KOPT-K1 (cell line): ENCODE data around the gene UNC80.

Experiments
- H3K27ac ChIP-seq: fragments of 200-600 bp; sonication (generic); 2 replicates; pipeline ENCODE4 v1.5.1; 2016; ENCODE audit warnings: antibody characterized with exemption, mild to moderate bottlenecking, low read depth, low read length; ENCODE audit not compliant: poor library complexity, severe bottlenecking
- H3K36me3 ChIP-seq: fragments of 200-600 bp; sonication (generic); 2 replicates; pipeline ENCODE4 v1.5.1; 2017; ENCODE audit warnings: antibody characterized with exemption, mild to moderate bottlenecking, low read length, moderate library complexity; ENCODE audit not compliant: insufficient read depth
- H3K9me3 ChIP-seq: fragments of 200-600 bp; sonication (generic); 2 replicates; pipeline ENCODE4 v1.5.1; 2017; ENCODE audit warnings: antibody characterized with exemption, low read length, mild to moderate bottlenecking; ENCODE audit not compliant: insufficient read depth, poor library complexity, severe bottlenecking

UNC80 gene

GRCh38 chr2:209771474-209772289, at the start of gene UNC80:
UNC80 (plus strand) TSS chr2:209771832; CDS start chr2:209772073, 241 bp downstream.
- H3K27ac ChIP-seq, result no peak within 1 kb of the TSS
- H3K9me3 ChIP-seq, result no peaks in the 10 kb centered on the region
- H3K36me3 ChIP-seq, result no peaks in the 10 kb centered on the region

- Histone ChIP-seq H3K27ac (no peak overlapping the region), H3K9me3 (no peaks in the 10 kb centered on the region), H3K36me3 (no peaks in the 10 kb centered on the region)
Observed at GRCh38 chr2:209726311-209726710, 45.3 kb upstream of the UNC80 start.

GRCh38 chr2:209727077-209727476, 44.6 kb upstream of the UNC80 start:
- no peak overlapping the region for H3K27ac ChIP-seq
- H3K9me3 ChIP-seq, result no peaks in the 10 kb centered on the region
- no peaks in the 10 kb centered on the region for H3K36me3 ChIP-seq

- Histone ChIP-seq H3K9me3 (no peaks in the 10 kb centered on the region), H3K36me3 (no peaks in the 10 kb centered on the region), H3K27ac (no peak overlapping the region)
Observed at GRCh38 chr2:209734805-209735204, 36.8 kb upstream of the UNC80 start.

- no peaks in the 10 kb centered on the region for H3K9me3 ChIP-seq
- no peaks in the 10 kb centered on the region for H3K36me3 ChIP-seq
- H3K27ac ChIP-seq, result no peak overlapping the region
Observed at GRCh38 chr2:209741953-209742352, 29.7 kb upstream of the UNC80 start.

- Histone ChIP-seq H3K27ac (no peak overlapping the region), H3K9me3 (no peaks in the 10 kb centered on the region), H3K36me3 (no peaks in the 10 kb centered on the region)
Observed at GRCh38 chr2:209753020-209753419, 18.6 kb upstream of the UNC80 start.

- H3K9me3 ChIP-seq, result no peaks in the 10 kb centered on the region
- H3K36me3 ChIP-seq, result no peaks in the 10 kb centered on the region
- H3K27ac ChIP-seq, result no peak overlapping the region
Observed at GRCh38 chr2:209757163-209757562, 14.5 kb upstream of the UNC80 start.

GRCh38 chr2:209761566-209761965, 10.1 kb upstream of the UNC80 start:
- Histone ChIP-seq H3K36me3 (no peaks in the 10 kb centered on the region), H3K27ac (no peak overlapping the region), H3K9me3 (no peaks in the 10 kb centered on the region)

- Histone ChIP-seq H3K36me3 (no peaks in the 10 kb centered on the region), H3K27ac (no peak overlapping the region)
Observed at GRCh38 chr2:209762563-209762962, 9.1 kb upstream of the UNC80 start.

GRCh38 chr2:209763106-209763505, 8.5 kb upstream of the UNC80 start:
- Histone ChIP-seq H3K36me3 (no peaks in the 10 kb centered on the region), H3K27ac (no peak overlapping the region), H3K9me3 (no peaks in the 10 kb centered on the region)

More at GRCh38 chr2:209762563-209762962, 9.1 kb upstream of the UNC80 start:
- no peaks in the 10 kb centered on the region for H3K9me3 ChIP-seq

- Histone ChIP-seq H3K9me3 (no peaks in the 10 kb centered on the region), H3K27ac (no peak overlapping the region), H3K36me3 (no peaks in the 10 kb centered on the region)
Observed at GRCh38 chr2:209766613-209767012, 5.0 kb upstream of the UNC80 start.

- Histone ChIP-seq H3K36me3 (no peaks in the 10 kb centered on the region), H3K9me3 (no peaks in the 10 kb centered on the region), H3K27ac (no peak overlapping the region)
Observed at GRCh38 chr2:209767316-209767715, 4.3 kb upstream of the UNC80 start.

GRCh38 chr2:209768557-209768956, 3.1 kb upstream of the UNC80 start:
- Histone ChIP-seq H3K27ac (no peak overlapping the region), H3K9me3 (no peaks in the 10 kb centered on the region), H3K36me3 (no peaks in the 10 kb centered on the region)

GRCh38 chr2:209772290-209772685, 656 bp downstream of the UNC80 start:
- Histone ChIP-seq H3K36me3 (no peaks in the 10 kb centered on the region), H3K27ac (no peak overlapping the region), H3K9me3 (no peaks in the 10 kb centered on the region)

- H3K27ac ChIP-seq, result no peak overlapping the region
- no peaks in the 10 kb centered on the region for H3K9me3 ChIP-seq
- H3K36me3 ChIP-seq, result no peaks in the 10 kb centered on the region
Observed at GRCh38 chr2:209773377-209773776, 1.7 kb downstream of the UNC80 start.

GRCh38 chr2:209787416-209787815, 15.8 kb downstream of the UNC80 start:
- H3K27ac ChIP-seq, result no peak overlapping the region
- H3K9me3 ChIP-seq, result no peaks in the 10 kb centered on the region
- no peaks in the 10 kb centered on the region for H3K36me3 ChIP-seq
